Measurements from ENCODE around the gene LORICRIN.

- TF ChIP-seq SP1 (IDR thresholded peaks at IDR 0.05) = no peak
- TF ChIP-seq PKNOX1 (IDR thresholded peaks at IDR 0.05) = no peak
- no peak for TF ChIP-seq TARDBP (IDR thresholded peaks at IDR 0.05)
- TF ChIP-seq BHLHE40 (IDR thresholded peaks at IDR 0.05; ENCODE audit: borderline replicate concordance) = no peak
- TF ChIP-seq HDGF (IDR thresholded peaks at IDR 0.05; ENCODE audit: borderline replicate concordance) = no peak
- TF ChIP-seq FOXK2 (IDR thresholded peaks at IDR 0.05) = no peak
- no peak for TF ChIP-seq FOXA1 (IDR thresholded peaks at IDR 0.05)
- no peak for TF ChIP-seq NFRKB (IDR thresholded peaks at IDR 0.05)
- TF ChIP-seq ZNF384 (IDR thresholded peaks at IDR 0.05) = no peak
- no peak for TF ChIP-seq FOXM1 (IDR thresholded peaks at IDR 0.05; ENCODE audit: borderline replicate concordance)
- TF ChIP-seq SUZ12 (IDR thresholded peaks at IDR 0.05) = no peak
These were observed 47.7 kb downstream of the LORICRIN start for GRCh38 chr1:153307221-153307600.
